ENCODE data around the gene SLC25A29.

GRCh38 chr14:100350986-100351385 is 44.7 kb upstream of the SLC25A29 start:
- TF ChIP-seq, protein P1, sequence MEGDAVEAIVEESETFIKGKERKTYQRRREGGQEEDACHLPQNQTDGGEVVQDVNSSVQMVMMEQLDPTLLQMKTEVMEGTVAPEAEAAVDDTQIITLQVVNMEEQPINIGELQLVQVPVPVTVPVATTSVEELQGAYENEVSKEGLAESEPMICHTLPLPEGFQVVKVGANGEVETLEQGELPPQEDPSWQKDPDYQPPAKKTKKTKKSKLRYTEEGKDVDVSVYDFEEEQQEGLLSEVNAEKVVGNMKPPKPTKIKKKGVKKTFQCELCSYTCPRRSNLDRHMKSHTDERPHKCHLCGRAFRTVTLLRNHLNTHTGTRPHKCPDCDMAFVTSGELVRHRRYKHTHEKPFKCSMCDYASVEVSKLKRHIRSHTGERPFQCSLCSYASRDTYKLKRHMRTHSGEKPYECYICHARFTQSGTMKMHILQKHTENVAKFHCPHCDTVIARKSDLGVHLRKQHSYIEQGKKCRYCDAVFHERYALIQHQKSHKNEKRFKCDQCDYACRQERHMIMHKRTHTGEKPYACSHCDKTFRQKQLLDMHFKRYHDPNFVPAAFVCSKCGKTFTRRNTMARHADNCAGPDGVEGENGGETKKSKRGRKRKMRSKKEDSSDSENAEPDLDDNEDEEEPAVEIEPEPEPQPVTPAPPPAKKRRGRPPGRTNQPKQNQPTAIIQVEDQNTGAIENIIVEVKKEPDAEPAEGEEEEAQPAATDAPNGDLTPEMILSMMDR (IDR thresholded peaks at IDR 0.05), result no peak
- TF ChIP-seq POLR2A (IDR thresholded peaks at IDR 0.05), result no peak
- TF ChIP-seq EP300 (IDR thresholded peaks at IDR 0.05), result no peak
